OCI-LY1 (cell line): ENCODE results near the gene ADD1.

Experiments used
- H2AFZ ChIP-seq: fragments of 200-600 bp; sonication (generic), shearing (Covaris generic); 2 replicates; pipeline ENCODE4 v1.6.0; 2014; ENCODE audit warnings: antibody characterized with exemption, mild to moderate bottlenecking, low read length
- H3F3A ChIP-seq: fragments of 200-600 bp; sonication (generic), shearing (Covaris generic); 2 replicates; pipeline ENCODE4 v1.6.0; 2014; ENCODE audit warnings: mild to moderate bottlenecking, antibody characterized with exemption, low read length, moderate library complexity; ENCODE audit not compliant: insufficient read depth
- H3K27ac ChIP-seq: fragments of 200-600 bp; sonication (generic); 2 replicates; pipeline ENCODE4 v1.5.1; 2014; ENCODE audit warnings: low read length, mixed run types, mild to moderate bottlenecking, low read depth; ENCODE audit not compliant: poor library complexity, severe bottlenecking
- H3K27me3 ChIP-seq: fragments of 200-600 bp; sonication (generic); 2 replicates; pipeline ENCODE4 v1.6.0; 2014; ENCODE audit warnings: antibody characterized with exemption, mild to moderate bottlenecking, low read length, moderate library complexity; ENCODE audit not compliant: insufficient read depth
- H3K36me3 ChIP-seq: fragments of 200-600 bp; sonication (generic); 2 replicates; pipeline ENCODE4 v1.6.1; 2014; ENCODE audit warnings: mild to moderate bottlenecking, antibody characterized with exemption, low read length, moderate library complexity, mixed read lengths; ENCODE audit not compliant: insufficient read depth
- H3K4me1 ChIP-seq: fragments of 200-600 bp; sonication (generic); 2 replicates; pipeline ENCODE4 v1.5.1; 2014; ENCODE audit warnings: mild to moderate bottlenecking, low read length, moderate library complexity; ENCODE audit not compliant: insufficient read depth, severe bottlenecking
- H3K4me2 ChIP-seq: fragments of 200-600 bp; sonication (generic), shearing (Covaris generic); 2 replicates; pipeline ENCODE4 v1.6.1; 2014; ENCODE audit warnings: low read length
- H3K4me3 ChIP-seq: fragments of 200-600 bp; sonication (generic); 2 replicates; pipeline ENCODE4 v1.5.1; 2014; ENCODE audit warnings: low read length, low read depth, mild to moderate bottlenecking, mixed read lengths; ENCODE audit not compliant: poor library complexity, severe bottlenecking
- H3K79me2 ChIP-seq: fragments of 200-600 bp; shearing (Covaris generic); 2 replicates; pipeline ENCODE4 v1.6.1; 2016; ENCODE audit warnings: mixed run types, low read length, mixed read lengths; ENCODE audit not compliant: insufficient read depth
- H3K9ac ChIP-seq: fragments of 200-600 bp; sonication (generic), shearing (Covaris generic); 2 replicates; pipeline ENCODE4 v1.6.1; 2014; ENCODE audit warnings: mild to moderate bottlenecking, low read length, mixed read lengths
- H3K9me2 ChIP-seq: fragments of 200-600 bp; sonication (generic), shearing (Covaris generic); 2 replicates; pipeline ENCODE4 v1.6.1; 2014; ENCODE audit warnings: low read depth, mild to moderate bottlenecking, low read length, mixed read lengths
- H3K9me3 ChIP-seq: fragments of 200-600 bp; shearing (Covaris generic); 2 replicates; pipeline ENCODE4 v1.6.1; 2014; ENCODE audit warnings: low read length, mixed read lengths
- H4K20me1 ChIP-seq: fragments of 200-600 bp; sonication (generic), shearing (Covaris generic); 2 replicates; pipeline ENCODE4 v1.6.0; 2016; ENCODE audit warnings: mild to moderate bottlenecking, low read length; ENCODE audit not compliant: insufficient read depth
- EZH2 ChIP-seq: fragments of 200-600 bp; sonication (generic), shearing (Covaris generic); IDR thresholded peaks from 2 replicates; pipeline ENCODE4 v1.8.0; 2017; ENCODE audit warnings: borderline replicate concordance, mixed run types, mild to moderate bottlenecking, antibody characterized with exemption, low read length, moderate library complexity, mixed read lengths
- TF ChIP-seq, protein P1 (sequence below): fragments of 200-600 bp; sonication (generic), shearing (Covaris generic); IDR thresholded peaks from 2 replicates; pipeline ENCODE4 v1.5.1; 2017; ENCODE audit warnings: mild to moderate bottlenecking, antibody characterized with exemption, low read length, moderate library complexity, mixed read lengths

ADD1 gene

DNA sequence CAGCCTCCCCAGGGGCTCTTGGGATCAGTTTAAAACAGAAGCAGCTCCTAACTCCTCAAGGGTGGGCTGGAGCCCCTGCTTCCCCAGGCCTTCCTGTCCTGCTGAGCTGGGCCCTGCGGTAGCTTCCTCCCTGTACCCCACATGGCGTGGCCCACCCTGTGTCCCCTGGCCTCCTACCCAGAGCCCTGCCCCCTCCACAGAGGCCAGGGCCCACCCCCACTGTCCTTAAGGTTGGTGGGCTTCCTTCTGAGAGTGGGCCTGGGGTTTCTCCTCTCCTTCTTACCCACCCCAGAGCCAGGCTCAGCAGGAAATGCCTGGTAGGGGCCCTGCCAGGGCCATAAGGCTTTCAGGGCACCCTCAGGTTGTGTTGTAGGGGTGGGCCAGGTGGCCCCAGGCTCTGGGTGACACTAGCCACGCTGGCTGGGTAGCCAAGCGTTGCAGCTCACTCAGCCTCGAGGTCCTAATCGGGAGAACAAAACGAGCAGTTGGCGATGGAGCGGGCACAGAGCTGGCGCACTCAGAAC is 39.1 kb upstream of the ADD1 start:
- Histone ChIP-seq H3K9ac (no peak overlapping the region), H3K4me3 (no peak overlapping the region), H3K27ac (no peak overlapping the region)

DNA sequence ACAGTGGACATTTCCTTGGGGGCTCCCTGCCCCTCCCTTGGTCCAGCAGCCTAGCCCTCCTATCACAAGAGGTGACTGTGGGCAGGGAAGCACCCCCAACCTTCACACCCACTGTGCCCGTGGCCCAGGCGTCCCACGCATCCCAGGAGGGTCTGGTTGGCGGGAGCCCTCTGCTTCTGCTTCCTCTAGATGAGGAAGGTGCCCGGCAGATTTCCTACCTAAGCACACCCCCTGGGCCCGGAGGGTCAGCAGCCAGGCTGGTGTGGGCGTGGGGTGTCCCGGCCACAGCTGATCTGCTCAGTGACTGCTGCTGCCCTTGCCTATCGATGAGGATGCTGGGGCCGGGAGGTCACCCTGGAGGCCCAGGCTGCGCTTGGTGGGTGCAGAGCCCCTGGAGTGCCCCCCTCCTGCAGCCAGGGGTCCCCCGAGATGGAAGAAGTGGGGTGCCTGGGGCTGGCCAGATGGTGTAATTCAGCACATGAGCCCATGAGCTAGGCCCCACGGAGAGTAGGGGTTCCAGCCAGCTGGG is 38.6 kb upstream of the ADD1 start:
- H3K9me2 ChIP-seq: no peaks in the 10 kb centered on the region
- H3K4me1 ChIP-seq: no peaks in the 10 kb centered on the region
- H3F3A ChIP-seq: no peaks in the 10 kb centered on the region
- H3K9ac ChIP-seq: no peak overlapping the region
- H3K4me3 ChIP-seq: no peak overlapping the region
- H3K27ac ChIP-seq: no peak overlapping the region
- H3K79me2 ChIP-seq: no peaks in the 10 kb centered on the region
- H3K4me2 ChIP-seq: no peak overlapping the region
- no peaks in the 10 kb centered on the region for H3K9me3 ChIP-seq
- TF ChIP-seq, protein P1, sequence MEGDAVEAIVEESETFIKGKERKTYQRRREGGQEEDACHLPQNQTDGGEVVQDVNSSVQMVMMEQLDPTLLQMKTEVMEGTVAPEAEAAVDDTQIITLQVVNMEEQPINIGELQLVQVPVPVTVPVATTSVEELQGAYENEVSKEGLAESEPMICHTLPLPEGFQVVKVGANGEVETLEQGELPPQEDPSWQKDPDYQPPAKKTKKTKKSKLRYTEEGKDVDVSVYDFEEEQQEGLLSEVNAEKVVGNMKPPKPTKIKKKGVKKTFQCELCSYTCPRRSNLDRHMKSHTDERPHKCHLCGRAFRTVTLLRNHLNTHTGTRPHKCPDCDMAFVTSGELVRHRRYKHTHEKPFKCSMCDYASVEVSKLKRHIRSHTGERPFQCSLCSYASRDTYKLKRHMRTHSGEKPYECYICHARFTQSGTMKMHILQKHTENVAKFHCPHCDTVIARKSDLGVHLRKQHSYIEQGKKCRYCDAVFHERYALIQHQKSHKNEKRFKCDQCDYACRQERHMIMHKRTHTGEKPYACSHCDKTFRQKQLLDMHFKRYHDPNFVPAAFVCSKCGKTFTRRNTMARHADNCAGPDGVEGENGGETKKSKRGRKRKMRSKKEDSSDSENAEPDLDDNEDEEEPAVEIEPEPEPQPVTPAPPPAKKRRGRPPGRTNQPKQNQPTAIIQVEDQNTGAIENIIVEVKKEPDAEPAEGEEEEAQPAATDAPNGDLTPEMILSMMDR: no peak
- no peak for TF ChIP-seq EZH2
- H4K20me1 ChIP-seq: no peaks in the 10 kb centered on the region
- H2AFZ ChIP-seq: no peak overlapping the region
- H3K36me3 ChIP-seq: no peaks in the 10 kb centered on the region
- no peaks in the 10 kb centered on the region for H3K27me3 ChIP-seq

More for the DNA sequence above, 39.1 kb upstream of the ADD1 start:
- Histone ChIP-seq H3K9me3 (no peaks in the 10 kb centered on the region), H3K79me2 (no peaks in the 10 kb centered on the region), H2AFZ (no peak overlapping the region), H3K4me2 (no peak overlapping the region), H4K20me1 (no peaks in the 10 kb centered on the region), H3K4me1 (no peaks in the 10 kb centered on the region), H3K36me3 (no peaks in the 10 kb centered on the region), H3K27me3 (no peaks in the 10 kb centered on the region), H3F3A (no peaks in the 10 kb centered on the region), H3K9me2 (no peaks in the 10 kb centered on the region)
- TF ChIP-seq, protein P1: no peak
- no peak for TF ChIP-seq EZH2

DNA sequence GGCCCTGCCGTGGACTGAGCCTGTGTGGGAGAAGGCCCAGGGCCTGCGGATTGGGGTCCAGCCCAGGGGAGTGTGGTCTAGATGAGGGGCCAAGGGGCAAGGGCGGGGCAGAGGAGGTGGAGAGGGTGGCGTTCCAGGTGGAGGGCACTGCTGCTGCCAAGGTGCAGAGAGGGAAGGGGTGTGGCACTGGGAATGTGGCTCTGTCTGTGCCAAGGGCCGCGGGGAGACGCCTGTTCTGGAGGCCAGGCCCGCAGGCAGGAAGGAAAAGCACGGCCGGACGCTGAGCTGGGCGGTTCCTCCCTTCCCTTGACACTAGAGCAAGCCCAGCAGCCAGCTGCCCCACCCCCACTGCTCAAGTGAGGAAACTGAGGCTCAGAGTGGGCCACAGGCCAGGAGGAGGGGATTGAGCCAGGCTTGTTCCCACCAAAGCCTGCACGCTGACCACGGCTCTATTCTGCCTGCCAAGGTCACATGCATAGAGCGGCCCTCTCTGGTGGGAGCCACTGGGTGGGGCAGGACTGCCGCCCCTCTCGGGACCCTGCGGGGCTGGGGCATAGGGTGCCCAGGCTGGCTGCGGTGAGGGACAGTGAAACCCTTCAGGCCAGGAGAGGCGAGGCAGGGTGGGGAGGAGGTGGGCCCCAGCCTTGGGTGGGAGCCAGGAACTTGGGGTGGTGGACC is 37.8 kb upstream of the ADD1 start:
- Histone ChIP-seq H3K27ac (no peak overlapping the region), H3K9me2 (no peaks in the 10 kb centered on the region), H3K27me3 (no peaks in the 10 kb centered on the region), H3K9me3 (no peaks in the 10 kb centered on the region), H3K9ac (no peak overlapping the region), H3F3A (no peaks in the 10 kb centered on the region), H3K4me1 (no peaks in the 10 kb centered on the region), H3K4me3 (no peak overlapping the region), H3K4me2 (no peak overlapping the region), H3K79me2 (no peaks in the 10 kb centered on the region), H2AFZ (no peak overlapping the region), H4K20me1 (no peaks in the 10 kb centered on the region), H3K36me3 (no peaks in the 10 kb centered on the region)
- TF ChIP-seq, protein P1: no peak
- no peak for TF ChIP-seq EZH2
